H9 (cell line): ENCODE measurements around the gene ETFRF1. TPM values are rescaled to one million over a fixed set of nuclear protein-coding genes. Genes with fewer than 3 reads are reported as not detected.

Experiments
- DNase-seq: peaks from one replicate; pipeline ENCODE4 v3.0.0-alpha.2; 2017
- H2AFZ ChIP-seq: one replicate; pipeline ENCODE4 v1.6.1; 2013; ENCODE audit warnings: mild to moderate bottlenecking, low read length, control low read depth, moderate library complexity
- H2AK5ac ChIP-seq: 2 replicates; pipeline ENCODE4 v1.6.1; 2013; ENCODE audit warnings: low read length, control low read depth, mixed read lengths; ENCODE audit not compliant: insufficient read length
- H2BK120ac ChIP-seq: one replicate; pipeline ENCODE4 v1.6.1; 2013; ENCODE audit warnings: low read depth, mild to moderate bottlenecking, low read length, control low read depth, inconsistent platforms; ENCODE audit not compliant: poor library complexity, severe bottlenecking
- H2BK12ac ChIP-seq: 2 replicates; pipeline ENCODE4 v1.6.1; 2013; ENCODE audit warnings: low read length, control low read depth, mixed read lengths, low read depth; ENCODE audit not compliant: insufficient read length
- H2BK15ac ChIP-seq: 2 replicates; pipeline ENCODE4 v1.6.1; 2013; ENCODE audit warnings: low read depth, low read length, control low read depth
- H2BK20ac ChIP-seq: one replicate; pipeline ENCODE4 v1.6.1; 2013; ENCODE audit warnings: low read depth, mild to moderate bottlenecking, low read length, control low read depth, inconsistent platforms; ENCODE audit not compliant: poor library complexity, severe bottlenecking
- H2BK5ac ChIP-seq: 2 replicates; pipeline ENCODE4 v1.6.1; 2013; ENCODE audit warnings: low read length, control low read depth, mixed read lengths; ENCODE audit not compliant: insufficient read length
- H3K14ac ChIP-seq: 2 replicates; pipeline ENCODE4 v1.6.1; 2013; ENCODE audit warnings: low read length, control low read depth; ENCODE audit not compliant: insufficient read depth
- H3K18ac ChIP-seq: 2 replicates; pipeline ENCODE4 v1.6.1; 2013; ENCODE audit warnings: low read depth, mild to moderate bottlenecking, mixed read lengths, low read length, control low read depth; ENCODE audit not compliant: insufficient read length
- H3K23ac ChIP-seq: 2 replicates; pipeline ENCODE4 v1.6.1; 2013; ENCODE audit warnings: low read length, control low read depth, mixed read lengths, low read depth; ENCODE audit not compliant: insufficient read length
- H3K23me2 ChIP-seq: 2 replicates; pipeline ENCODE4 v1.6.1; 2013; ENCODE audit warnings: low read depth, mild to moderate bottlenecking, mixed read lengths, low read length, control low read depth; ENCODE audit not compliant: insufficient read length, poor library complexity, severe bottlenecking
- H3K27ac ChIP-seq: 2 replicates; pipeline ENCODE4 v1.5.1; 2013; ENCODE audit warnings: low read length, control low read depth, mixed read lengths, low read depth; ENCODE audit not compliant: insufficient read length
- H3K27me3 ChIP-seq: 2 replicates; pipeline ENCODE4 v1.6.1; 2013; ENCODE audit warnings: low read length, control low read depth, inconsistent platforms; ENCODE audit not compliant: insufficient read depth
- H3K4ac ChIP-seq: 2 replicates; pipeline ENCODE4 v1.6.1; 2013; ENCODE audit warnings: low read depth, mild to moderate bottlenecking, control low read depth, inconsistent platforms, low read length, moderate library complexity
- H3K4me1 ChIP-seq: 2 replicates; pipeline ENCODE4 v1.6.1; 2013; ENCODE audit warnings: low read length, control low read depth, inconsistent platforms; ENCODE audit not compliant: insufficient read depth
- H3K4me2 ChIP-seq: 2 replicates; pipeline ENCODE4 v1.6.1; 2013; ENCODE audit warnings: low read length, control low read depth, mixed read lengths; ENCODE audit not compliant: insufficient read length, insufficient read depth
- H3K56ac ChIP-seq: 2 replicates; pipeline ENCODE4 v1.6.1; 2013; ENCODE audit warnings: low read depth, mild to moderate bottlenecking, mixed read lengths, low read length, control low read depth; ENCODE audit not compliant: insufficient read length
- H3K79me1 ChIP-seq: 2 replicates; pipeline ENCODE4 v1.6.1; 2013; ENCODE audit warnings: low read depth, mild to moderate bottlenecking, moderate library complexity, low read length, control low read depth, inconsistent platforms; ENCODE audit not compliant: insufficient read depth, poor library complexity, severe bottlenecking
- H3K79me2 ChIP-seq: 2 replicates; pipeline ENCODE4 v1.6.1; 2013; ENCODE audit warnings: low read length, control low read depth, inconsistent platforms; ENCODE audit not compliant: insufficient read depth
- H3K9ac ChIP-seq: 2 replicates; pipeline ENCODE4 v1.6.1; 2013; ENCODE audit warnings: low read length, control low read depth, mixed read lengths; ENCODE audit not compliant: insufficient read length; ENCODE audit errors: extremely low read depth
- H3K9me3 ChIP-seq: one replicate; pipeline ENCODE4 v1.6.1; 2013; ENCODE audit warnings: low read depth, low read length, inconsistent platforms; ENCODE audit not compliant: control insufficient read depth
- H3T11ph ChIP-seq: one replicate; pipeline ENCODE4 v1.6.1; 2013; ENCODE audit warnings: mild to moderate bottlenecking, low read length, control low read depth, inconsistent platforms
- H4K20me1 ChIP-seq: one replicate; pipeline ENCODE4 v1.6.1; 2013; ENCODE audit not compliant: control insufficient read depth, insufficient read length, insufficient read depth
- H4K5ac ChIP-seq: 2 replicates; pipeline ENCODE4 v1.6.1; 2013; ENCODE audit warnings: low read depth, mild to moderate bottlenecking, mixed read lengths, low read length, control low read depth; ENCODE audit not compliant: insufficient read length
- H4K8ac ChIP-seq: replicated peaks from 2 replicates; pipeline ENCODE4 v1.6.1; 2013; ENCODE audit warnings: low read length, control low read depth, mixed read lengths, low read depth; ENCODE audit not compliant: insufficient read length
- H4K91ac ChIP-seq: 2 replicates; pipeline ENCODE4 v1.6.1; 2013; ENCODE audit warnings: low read depth, mild to moderate bottlenecking, moderate library complexity, mixed read lengths, low read length, control low read depth; ENCODE audit not compliant: insufficient read length
- H3K27ac Mint-ChIP-seq, 3 experiments: 2 replicates in 2 of 3; 3 replicates in 1 of 3; pipeline ENCODE4 v1.8.0; 2020 to 2021; ENCODE audit warnings: mixed read lengths in 3 of 3, mild to moderate bottlenecking in 1 of 3, moderate library complexity in 1 of 3
- H3K27me3 Mint-ChIP-seq: 2 replicates; pipeline ENCODE4 v1.8.0; 2021; ENCODE audit warnings: low read depth, mild to moderate bottlenecking, moderate library complexity, mixed read lengths
- H3K36me3 Mint-ChIP-seq, 3 experiments: 2 replicates in 2 of 3; 3 replicates in 1 of 3; pipeline ENCODE4 v1.8.0; 2020 to 2021; ENCODE audit warnings: low read depth in 3 of 3, mixed read lengths in 3 of 3; ENCODE audit not compliant: insufficient read depth in 1 of 3
- H3K4me1 Mint-ChIP-seq, 2 experiments: 2 replicates each; pipeline ENCODE4 v1.8.0; 2020; ENCODE audit warnings: mixed read lengths in 2 of 2
- H3K4me3 Mint-ChIP-seq, 2 experiments: 2 replicates in 1 of 2; 3 replicates in 1 of 2; pipeline ENCODE4 v1.8.0; 2020 to 2021; ENCODE audit warnings: mild to moderate bottlenecking in 2 of 2, mixed read lengths in 2 of 2, moderate library complexity in 1 of 2
- H3K9me3 Mint-ChIP-seq, 2 experiments: 2 replicates in 1 of 2; 3 replicates in 1 of 2; pipeline ENCODE4 v1.8.0; 2020; ENCODE audit warnings: mild to moderate bottlenecking in 2 of 2, mixed read lengths in 2 of 2, moderate library complexity in 1 of 2
- CTCF ChIP-seq: fragments of 200-600 bp; sonication (generic); conservative IDR thresholded peaks from 3 replicates; pipeline ENCODE4 v1.8.0; 2021; ENCODE audit warnings: antibody characterized with exemption, mild to moderate bottlenecking
- WGBS: extraction: QIAGEN DNeasy Blood & Tissue Kit; methylation state at CpG from one replicate; pipeline ENCODE4 v1.1.7; 2013; ENCODE audit warnings: missing lambda C conversion rate, low lambda C conversion rate, mixed read lengths; ENCODE audit not compliant: insufficient read length; ENCODE audit errors: extremely low coverage; 5-methylcytosine and 5-hydroxymethylcytosine counted together
- total RNA-seq: library from RNA; stranded (reverse); gene quantifications from 2 replicates; pipeline ENCODE4 v1.2.1, GENCODE V29; 2021

Gene ETFRF1
- total RNA-seq, 1 experiment from 2014 or later, result 7.6 TPM

DNA sequence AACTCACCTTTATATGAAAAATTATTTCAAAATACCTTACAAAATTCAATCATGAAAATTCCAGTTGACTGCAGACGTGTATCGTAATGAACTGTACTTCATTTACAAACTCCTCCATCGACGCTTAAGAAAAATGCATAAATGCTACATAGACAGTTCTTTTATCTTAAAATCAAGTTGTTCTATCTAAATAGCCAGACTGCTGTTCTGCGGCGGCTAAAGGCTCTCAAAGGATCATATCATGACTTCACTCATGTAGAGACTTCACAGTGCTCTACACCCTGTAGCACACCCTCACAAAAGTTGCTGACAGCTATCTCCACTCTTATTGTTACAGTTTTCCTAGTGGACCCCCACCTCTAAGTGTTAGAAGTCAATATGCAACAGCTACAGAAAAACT is 50.5 kb downstream of the ETFRF1 start:
- WGBS, result no CpG with 5 or more reads among the region's 6 CpGs
- no peak overlapping the region for H3K14ac ChIP-seq
- no peak overlapping the region for H4K91ac ChIP-seq
- H4K5ac ChIP-seq, result no peak overlapping the region
- peaks cover 10% of the 10 kb centered on the region; the same call in 1 of the 2 replicates for H3K79me2 ChIP-seq
- Mint-ChIP-seq H3K4me3 (no peak overlapping the region), H3K36me3 (peaks cover 1 to 35% (median 22%) of the 10 kb centered on the region in 3 experiments; a peak in 4 of 7 replicates), H3K4me1 (peaks cover 11 to 24% of the 10 kb centered on the region in 2 experiments), H3K27me3 (no peaks in the 10 kb centered on the region), H3K27ac (0 out of 7 replicates have a peak overlapping the region, but pooled peaks of 1 of the 3 experiments have one; percentile 1), H3K9me3 (no peaks in the 10 kb centered on the region)
- no peak overlapping the region for H3K27ac ChIP-seq
- no peak overlapping the region for H3K18ac ChIP-seq
- H3K4ac ChIP-seq, result no peak overlapping the region
- no peak overlapping the region for H2AFZ ChIP-seq
- H3K27me3 ChIP-seq, result no peaks in the 10 kb centered on the region
- no peak overlapping the region for H3K4me2 ChIP-seq
- no peak overlapping the region for H2BK20ac ChIP-seq
- H3K23ac ChIP-seq, result no peak overlapping the region
- no peak overlapping the region for H3K56ac ChIP-seq
- H2BK120ac ChIP-seq, result peak overlapping the region; percentile 36
- H3K23me2 ChIP-seq, result peaks cover 4% of the 10 kb centered on the region
- no peak overlapping the region for H3T11ph ChIP-seq
- no peaks in the 10 kb centered on the region for H4K20me1 ChIP-seq
- H2BK15ac ChIP-seq, result no peak overlapping the region
- no peaks in the 10 kb centered on the region for H3K9me3 ChIP-seq
- H3K9ac ChIP-seq, result no peak overlapping the region
- H3K79me1 ChIP-seq, result peaks cover 3% of the 10 kb centered on the region
- H2BK5ac ChIP-seq, result no peak overlapping the region
- DNase-seq, result no peak
- H2AK5ac ChIP-seq, result no peak overlapping the region
- H3K4me1 ChIP-seq, result no peaks in the 10 kb centered on the region
- no peak overlapping the region for H2BK12ac ChIP-seq
- no peak for TF ChIP-seq CTCF
- no peak overlapping the region for H4K8ac ChIP-seq
